Activated T-cell treated with anti-CD3 and anti-CD28 coated beads, Interleukin-2, amount 50 U/mL, for 72 hours (primary cell): ENCODE measurements around the gene PCID2. TPM values are rescaled to one million over a fixed set of nuclear protein-coding genes. Genes with fewer than 3 reads are reported as not detected.

Experiments
- ATAC-seq, 2 donors: fragments of 150-1000 bp; cut with Tn5 transposase; replicated peaks in 1 of 2; 2 replicates each; pipeline ENCODE4 v1.10.0; 2021; ENCODE audit warnings: moderate library complexity in 2 of 2, mild to moderate bottlenecking in 1 of 2
- DNase-seq, 2 donors: peaks; one replicate each; pipeline ENCODE4 v3.0.0; 2021 to 2022; ENCODE audit warnings: mixed read lengths in 1 of 2
- H3K27ac Mint-ChIP-seq: one replicate; pipeline ENCODE4 v1.8.0; 2022; ENCODE audit warnings: mild to moderate bottlenecking, moderate library complexity, mixed read lengths
- H3K27me3 Mint-ChIP-seq: one replicate; pipeline ENCODE4 v1.8.0; 2022; ENCODE audit warnings: low read depth, mixed read lengths
- H3K36me3 Mint-ChIP-seq, 2 donors: one replicate each; pipeline ENCODE4 v1.8.0; 2022; ENCODE audit warnings: mixed read lengths in 2 of 2, mild to moderate bottlenecking in 1 of 2; ENCODE audit not compliant: insufficient read depth in 2 of 2
- H3K4me1 Mint-ChIP-seq: one replicate; pipeline ENCODE4 v1.8.0; 2022; ENCODE audit warnings: low read depth, mixed read lengths
- H3K4me3 Mint-ChIP-seq, 2 donors: one replicate each; pipeline ENCODE4 v1.8.0; 2022; ENCODE audit warnings: mild to moderate bottlenecking in 2 of 2, mixed read lengths in 2 of 2, moderate library complexity in 2 of 2
- H3K9me3 Mint-ChIP-seq, 2 donors: one replicate each; pipeline ENCODE4 v1.8.0; 2022; ENCODE audit warnings: mixed read lengths in 2 of 2
- total RNA-seq, 2 donors: library from RNA; stranded (reverse); gene quantifications; one replicate each; pipeline ENCODE4 v1.2.3, GENCODE V29; 2022

The PCID2 gene
- total RNA-seq, 2 donors from 2014 or later, result 76.8 to 83.1 TPM

DNA sequence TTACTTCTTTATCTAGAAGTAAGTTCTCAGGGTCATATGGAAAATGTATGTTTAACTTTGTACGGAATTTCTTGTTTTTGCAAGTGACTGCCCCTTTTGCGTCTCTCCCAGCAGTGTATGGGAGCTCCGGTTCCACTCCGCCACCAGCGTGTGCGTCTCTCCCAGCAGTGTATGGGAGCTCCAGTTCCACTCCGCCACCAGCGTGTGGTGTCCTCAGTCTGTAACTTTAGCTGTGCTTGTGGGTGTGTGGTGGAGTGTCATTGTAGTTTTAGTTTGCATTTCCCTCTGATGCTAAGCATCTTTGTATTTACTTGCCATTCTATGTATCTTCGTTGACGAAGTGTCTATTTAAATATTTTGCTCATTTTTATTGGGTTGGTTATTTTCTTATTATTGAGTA, 3.3 kb upstream of the PCID2 start:
- no peak for ATAC-seq
- DNase-seq, result peak in 1 of 2 donors; percentile 18
- Mint-ChIP-seq H3K4me1 (peaks cover 38% of the 10 kb centered on the region), H3K27me3 (no peaks in the 10 kb centered on the region), H3K27ac (peak overlapping the region; percentile 55), H3K36me3 (peaks cover 3 to 15% of the 10 kb centered on the region in 2 donors), H3K4me3 (peak overlapping the region; percentile 41 to 83), H3K9me3 (no peaks in the 10 kb centered on the region)

DNA sequence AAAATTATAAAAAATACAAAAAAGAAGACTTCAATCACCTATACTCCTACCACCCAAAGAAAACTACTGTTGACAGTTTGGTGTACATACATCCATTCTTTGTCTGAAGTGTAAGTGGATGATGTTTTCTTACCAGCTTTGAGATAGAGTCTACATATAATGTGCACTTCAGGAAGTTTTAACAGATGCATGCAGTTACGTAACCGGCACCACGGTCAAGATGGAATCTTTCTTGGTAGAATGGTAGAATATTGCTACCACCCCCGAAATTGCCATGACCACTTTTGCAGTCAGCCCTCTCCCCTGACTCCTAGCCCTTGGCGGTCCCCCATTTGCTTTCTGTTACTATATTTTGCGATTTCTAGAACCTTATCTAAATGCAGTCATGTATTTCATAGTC, 2.4 kb upstream of the PCID2 start:
- DNase-seq (no peak), ATAC-seq (no peak)
- Mint-ChIP-seq H3K27ac (no peak overlapping the region), H3K4me3 (peak overlapping the region; percentile 83 to 89), H3K4me1 (peaks cover 47% of the 10 kb centered on the region), H3K9me3 (no peaks in the 10 kb centered on the region), H3K27me3 (no peaks in the 10 kb centered on the region), H3K36me3 (peaks cover 3 to 15% of the 10 kb centered on the region in 2 donors)

DNA sequence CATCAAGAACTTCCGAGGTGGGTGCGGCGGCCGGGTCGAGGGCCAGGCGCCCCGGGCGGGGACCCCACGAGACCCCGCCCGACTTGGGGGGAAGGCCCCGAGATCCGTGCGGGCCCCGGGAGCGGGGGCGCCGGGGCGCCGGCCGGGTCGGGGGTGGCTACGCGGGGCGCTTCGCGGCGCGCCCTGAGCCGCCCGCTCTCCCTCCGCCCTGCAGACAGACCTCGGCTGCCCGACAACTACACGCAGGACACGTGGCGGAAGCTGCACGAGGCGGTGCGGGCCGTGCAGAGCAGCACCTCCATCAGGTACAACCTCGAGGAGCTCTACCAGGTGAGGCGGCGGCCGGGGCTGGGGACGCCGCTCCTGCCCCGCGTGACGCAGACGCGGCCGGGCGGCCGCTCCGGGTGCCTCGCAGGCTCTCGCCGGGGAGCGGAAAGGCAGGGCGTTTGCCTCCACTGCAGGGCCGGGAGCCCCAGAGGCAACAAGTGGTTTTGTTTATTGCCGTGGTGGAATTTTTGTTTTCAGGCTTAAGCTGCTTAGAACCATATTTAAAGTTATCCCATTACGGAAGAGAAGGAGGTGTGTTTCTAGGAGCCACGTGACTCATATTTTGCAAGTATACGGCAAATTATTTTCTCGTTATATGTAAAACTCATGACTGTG, 1.4 kb upstream of the PCID2 start:
- Mint-ChIP-seq H3K4me1 (peaks cover 56% of the 10 kb centered on the region), H3K4me3 (peak overlapping the region; percentile 83 to 89), H3K27ac (peak overlapping the region; percentile 78), H3K27me3 (no peaks in the 10 kb centered on the region), H3K9me3 (no peaks in the 10 kb centered on the region), H3K36me3 (peaks cover 5 to 16% of the 10 kb centered on the region in 2 donors)
- DNase-seq, result peak; percentile 73
- ATAC-seq, result peak; percentile 44 to 51

DNA sequence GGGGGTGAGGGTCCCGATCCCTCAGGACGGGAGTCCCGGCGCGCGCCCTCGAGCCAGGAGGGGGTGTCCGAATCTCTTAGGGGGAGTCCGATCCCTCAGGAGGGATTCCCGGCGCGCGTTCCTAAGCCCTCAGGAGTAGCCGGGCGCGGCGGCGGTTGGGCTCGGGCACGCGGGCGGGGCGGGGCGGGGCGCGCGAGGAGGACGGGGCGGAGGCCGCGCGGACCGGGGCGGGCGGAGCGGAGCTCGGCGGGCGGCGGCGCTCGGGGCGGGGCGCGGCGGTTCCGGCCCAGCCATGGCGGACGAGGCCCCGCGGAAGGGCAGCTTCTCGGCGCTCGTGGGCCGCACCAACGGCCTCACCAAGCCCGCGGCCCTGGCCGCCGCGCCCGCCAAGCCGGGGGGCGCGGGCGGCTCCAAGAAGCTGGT, 878 bp upstream of the PCID2 start, which contains the start of gene CUL4A:
CUL4A (plus strand) TSS at position 278 of the 423 bp plus-strand sequence; CDS start at position 293, 15 bp downstream.
- DNase-seq (peak; percentile 78 to 82), ATAC-seq (peak; percentile 65 to 69)
- no peaks in the 10 kb centered on the region for H3K27me3 Mint-ChIP-seq
- H3K4me3 Mint-ChIP-seq, result peak within 1 kb of the TSS; percentile 91 to 93
- H3K36me3 Mint-ChIP-seq, result peaks cover 5 to 17% of the 10 kb centered on the region in 2 donors
- H3K4me1 Mint-ChIP-seq, result peaks cover 59% of the 10 kb centered on the region
- no peaks in the 10 kb centered on the region for H3K9me3 Mint-ChIP-seq
- peak within 1 kb of the TSS; percentile 78 for H3K27ac Mint-ChIP-seq

DNA sequence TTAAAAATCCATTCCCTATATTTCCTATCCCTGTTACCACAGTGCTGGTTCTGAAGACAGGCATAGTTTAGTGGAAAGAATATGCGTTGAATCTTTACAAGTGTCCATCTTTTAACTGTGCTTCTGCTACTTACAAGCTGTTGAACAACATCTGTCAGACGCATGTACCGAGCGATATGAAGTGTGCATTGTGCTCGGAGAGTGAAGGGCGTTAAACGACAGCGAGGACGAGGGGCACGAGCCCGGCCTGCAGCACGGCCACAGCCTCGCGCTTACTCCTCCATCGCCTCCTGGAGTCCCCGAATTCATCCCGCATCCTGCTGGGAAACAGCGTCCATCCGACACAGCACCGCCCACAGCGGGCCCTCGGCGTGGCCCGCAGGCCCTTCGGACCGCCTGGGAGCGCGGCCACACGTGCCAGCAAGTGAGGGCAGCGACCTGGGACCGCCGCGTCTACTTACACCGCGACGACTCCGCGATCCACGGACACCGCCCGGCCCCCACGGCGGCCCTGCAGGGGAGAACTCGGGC, 514 bp downstream of the PCID2 start:
- Mint-ChIP-seq H3K9me3 (no peaks in the 10 kb centered on the region), H3K27me3 (no peaks in the 10 kb centered on the region), H3K4me1 (peaks cover 71% of the 10 kb centered on the region), H3K36me3 (peaks cover 5 to 17% of the 10 kb centered on the region in 2 donors), H3K4me3 (peak overlapping the region; percentile 91 to 93), H3K27ac (peak overlapping the region; percentile 79)
- no peak for DNase-seq
- ATAC-seq, result peak; percentile 1 to 10

DNA sequence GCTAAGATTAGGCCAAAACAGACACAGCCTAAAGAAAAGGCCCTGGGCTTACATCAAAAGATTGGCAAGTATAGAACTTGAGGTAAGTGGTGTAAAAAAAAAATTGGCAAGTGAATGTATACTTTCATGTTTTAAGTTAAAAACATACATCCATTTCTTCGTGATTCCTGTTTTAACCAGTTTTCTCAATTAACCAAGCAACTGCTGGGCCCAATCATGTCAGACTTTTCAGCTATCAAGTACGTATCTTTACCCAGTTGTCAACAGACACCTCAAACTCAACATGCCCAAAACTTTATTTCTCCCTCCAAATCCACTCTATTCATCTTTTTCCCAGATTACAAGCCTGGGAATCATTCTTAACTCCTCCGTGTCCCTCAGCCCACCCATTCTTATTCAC, 1.0 kb downstream of the PCID2 start:
- no peaks in the 10 kb centered on the region for H3K9me3 Mint-ChIP-seq
- H3K4me3 Mint-ChIP-seq, result peak overlapping the region; percentile 91 to 93
- DNase-seq (no peak), ATAC-seq (no peak)
- H3K27ac Mint-ChIP-seq, result peak overlapping the region; percentile 79
- no peaks in the 10 kb centered on the region for H3K27me3 Mint-ChIP-seq
- peaks cover 72% of the 10 kb centered on the region for H3K4me1 Mint-ChIP-seq
- peaks cover 5 to 17% of the 10 kb centered on the region in 2 donors for H3K36me3 Mint-ChIP-seq

DNA sequence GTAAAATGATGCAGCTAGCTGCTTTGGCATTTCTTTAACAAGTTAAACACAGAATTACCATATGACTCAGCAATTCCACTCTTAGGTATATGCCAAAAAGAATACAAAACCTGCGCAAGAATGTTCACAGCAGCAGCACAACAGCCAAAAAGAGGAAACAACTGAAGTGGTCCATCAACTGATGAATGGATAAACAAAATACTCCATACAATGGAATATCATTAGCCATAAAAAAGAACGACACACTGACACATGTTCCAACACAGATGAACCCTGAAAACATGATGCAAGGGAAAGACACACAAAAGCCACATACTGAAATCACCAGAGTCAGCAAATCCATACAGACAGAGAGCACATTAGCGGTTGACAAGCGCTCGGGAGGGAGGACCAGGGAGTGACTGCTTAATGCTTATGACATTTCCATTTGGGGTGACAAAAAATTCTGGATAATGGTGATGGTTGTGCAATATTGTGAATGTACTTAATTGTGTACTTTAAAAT, 3.0 kb downstream of the PCID2 start:
- Mint-ChIP-seq H3K9me3 (no peaks in the 10 kb centered on the region), H3K27me3 (no peaks in the 10 kb centered on the region), H3K4me1 (peaks cover 57% of the 10 kb centered on the region), H3K36me3 (peaks cover 3 to 5% of the 10 kb centered on the region in 2 donors), H3K4me3 (peak overlapping the region; percentile 91 to 93), H3K27ac (peak overlapping the region; percentile 93)
- no peak for ATAC-seq
- peak in 1 of 2 donors; percentile 26 for DNase-seq

DNA sequence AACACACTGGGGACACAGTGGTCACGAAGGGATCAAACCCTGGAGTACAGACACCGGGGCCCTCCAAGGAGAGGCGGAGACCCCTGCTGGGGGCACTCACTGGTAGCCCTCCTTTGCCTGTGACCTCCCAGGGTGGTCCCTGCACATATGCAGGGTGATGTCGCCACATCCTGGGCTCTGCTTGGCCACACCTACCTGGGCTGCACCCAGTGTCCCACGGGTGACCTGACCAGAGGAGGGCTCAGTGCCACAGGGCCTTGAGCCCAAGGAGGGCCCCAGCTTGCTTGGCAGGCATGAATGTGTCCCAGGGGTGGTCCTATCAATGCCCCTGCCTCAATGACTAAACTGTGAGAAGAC, 4.1 kb downstream of the PCID2 start:
- peak overlapping the region; percentile 62 for H3K27ac Mint-ChIP-seq
- DNase-seq, result no peak
- peaks cover 3 to 5% of the 10 kb centered on the region in 2 donors for H3K36me3 Mint-ChIP-seq
- no peaks in the 10 kb centered on the region for H3K9me3 Mint-ChIP-seq
- H3K4me1 Mint-ChIP-seq, result peaks cover 55% of the 10 kb centered on the region
- ATAC-seq, result no peak
- no peaks in the 10 kb centered on the region for H3K27me3 Mint-ChIP-seq
- H3K4me3 Mint-ChIP-seq, result no peak overlapping the region

DNA sequence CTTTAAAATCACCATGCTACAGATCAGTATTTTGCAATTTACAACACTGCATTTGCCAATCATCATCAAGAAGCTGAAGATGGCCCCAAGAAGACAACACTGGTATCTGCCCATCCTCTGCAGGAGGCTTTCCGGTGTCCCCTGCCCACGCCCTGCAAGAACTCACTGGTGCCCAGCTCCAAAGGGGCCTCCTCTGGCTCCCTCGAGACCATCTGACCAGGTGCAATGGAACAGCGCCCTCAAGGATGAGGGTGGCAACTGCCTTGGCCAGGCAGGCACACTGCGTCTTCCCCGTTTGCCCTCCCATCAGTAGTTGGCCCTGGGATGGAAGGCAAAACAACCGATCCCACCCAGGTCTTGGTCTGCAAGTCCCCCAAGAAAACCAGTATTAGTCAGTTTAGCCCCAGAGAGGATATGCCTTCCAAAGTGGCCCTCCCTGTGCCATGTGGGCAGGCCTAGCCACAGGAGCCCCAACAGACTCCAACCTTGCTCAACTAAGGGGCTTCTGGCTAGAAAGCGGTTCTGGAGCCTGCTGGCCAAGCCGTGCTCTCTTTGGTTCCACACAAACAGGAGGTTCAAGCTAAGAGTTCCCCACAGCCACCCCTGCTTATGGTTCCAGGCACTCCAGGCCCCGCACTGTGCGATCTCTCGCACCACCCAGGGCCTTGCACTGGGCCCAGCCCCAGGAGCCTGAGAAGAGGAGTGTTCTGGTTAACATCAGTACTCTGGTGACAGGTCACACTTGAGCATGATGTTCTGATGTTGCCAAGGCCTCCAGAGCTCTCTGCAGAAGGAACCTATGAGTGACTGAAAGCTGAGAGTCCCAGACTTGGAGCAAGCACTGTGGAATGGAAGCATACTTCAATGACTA, 4.7 kb downstream of the PCID2 start:
- H3K9me3 Mint-ChIP-seq, result no peaks in the 10 kb centered on the region
- H3K27me3 Mint-ChIP-seq, result no peaks in the 10 kb centered on the region
- no peak for DNase-seq
- no peak overlapping the region for H3K4me3 Mint-ChIP-seq
- peaks cover 55% of the 10 kb centered on the region for H3K4me1 Mint-ChIP-seq
- ATAC-seq, result no peak
- H3K36me3 Mint-ChIP-seq, result peaks cover 3 to 5% of the 10 kb centered on the region in 2 donors
- peak overlapping the region; percentile 62 for H3K27ac Mint-ChIP-seq

DNA sequence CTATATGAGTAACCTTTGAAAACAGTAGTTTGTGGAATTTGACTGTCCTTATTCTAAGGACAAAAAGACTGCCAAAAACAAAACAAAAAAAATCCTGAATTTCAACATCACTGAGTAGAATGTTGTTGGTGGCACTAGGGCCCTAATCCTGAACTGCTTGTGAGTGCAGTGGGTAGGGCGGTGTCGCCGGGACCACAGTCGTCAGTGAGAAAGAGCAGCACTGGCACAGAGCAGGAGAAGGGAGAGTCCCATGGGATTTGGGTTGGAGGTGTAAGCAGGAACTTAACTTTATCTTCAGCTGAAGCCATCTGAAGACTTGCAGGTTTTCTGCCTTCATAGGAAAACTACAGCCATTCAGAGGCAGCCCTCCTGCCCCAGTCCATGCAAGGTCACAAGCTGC, 5.6 kb downstream of the PCID2 start:
- ATAC-seq (no peak), DNase-seq (no peak)
- peak overlapping the region in 1 of 2 donors; percentile 28 for H3K4me3 Mint-ChIP-seq
- no peaks in the 10 kb centered on the region for H3K9me3 Mint-ChIP-seq
- peaks cover 3 to 5% of the 10 kb centered on the region in 2 donors for H3K36me3 Mint-ChIP-seq
- H3K27ac Mint-ChIP-seq, result peak overlapping the region; percentile 87
- H3K27me3 Mint-ChIP-seq, result no peaks in the 10 kb centered on the region
- H3K4me1 Mint-ChIP-seq, result peaks cover 54% of the 10 kb centered on the region

DNA sequence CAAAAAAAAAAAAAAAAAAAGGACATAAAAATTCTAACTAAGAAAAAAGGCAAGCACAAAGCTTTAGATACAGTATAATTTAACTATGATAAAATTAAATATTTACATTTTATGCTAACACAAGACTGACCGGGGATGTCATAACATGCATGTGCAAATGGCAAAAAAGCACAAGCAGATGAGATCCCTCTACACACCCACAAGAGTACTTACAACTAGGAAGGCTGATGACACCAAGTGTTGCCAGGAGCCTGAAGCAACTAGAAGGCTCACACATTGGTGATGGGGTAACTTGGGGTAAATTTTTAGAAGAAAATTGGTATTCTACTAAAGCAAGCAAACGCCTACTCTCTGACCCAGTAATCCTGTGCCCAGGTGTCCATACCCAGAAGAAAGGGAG, 6.7 kb downstream of the PCID2 start:
- no peak overlapping the region for H3K4me3 Mint-ChIP-seq
- H3K27me3 Mint-ChIP-seq, result no peaks in the 10 kb centered on the region
- H3K9me3 Mint-ChIP-seq, result no peaks in the 10 kb centered on the region
- ATAC-seq, result no peak
- H3K36me3 Mint-ChIP-seq, result peaks cover 4 to 6% of the 10 kb centered on the region in 2 donors
- H3K27ac Mint-ChIP-seq, result no peak overlapping the region
- H3K4me1 Mint-ChIP-seq, result peaks cover 43% of the 10 kb centered on the region
- DNase-seq, result no peak

DNA sequence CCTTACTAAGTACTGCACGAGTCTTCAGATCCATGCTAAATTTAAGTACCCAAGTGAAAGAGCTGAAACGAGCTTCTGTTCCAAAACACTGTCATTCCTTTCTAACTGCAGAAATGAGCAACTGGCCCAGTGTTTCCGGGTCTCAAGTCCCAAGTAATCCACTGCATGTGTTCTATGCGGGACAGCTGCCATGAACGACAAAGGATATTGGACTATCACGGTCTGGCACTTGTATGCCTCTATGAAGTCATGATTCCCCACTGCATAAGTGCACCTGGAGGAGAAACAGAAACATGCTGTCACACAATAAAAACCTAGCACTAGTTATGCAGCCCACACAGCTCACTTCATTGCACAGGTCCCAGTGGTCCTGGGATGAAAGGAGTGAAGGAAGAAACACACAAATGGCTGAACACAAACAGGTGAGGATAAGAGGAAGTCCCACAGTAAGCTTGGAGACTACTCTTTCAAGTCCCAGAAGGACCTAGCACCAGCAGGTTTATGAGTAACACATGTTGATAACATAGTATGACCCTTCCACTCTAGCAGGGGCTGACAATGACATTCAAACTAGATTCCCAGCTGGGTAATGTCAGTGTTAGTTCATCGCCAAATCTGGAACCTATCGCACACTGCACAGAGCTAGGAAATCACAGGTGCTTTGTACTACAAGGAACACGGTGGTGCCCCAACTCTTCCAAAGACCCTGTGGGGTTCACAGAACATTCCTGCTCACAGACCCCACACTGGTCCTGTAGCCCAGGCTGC, 11.3 kb downstream of the PCID2 start:
- H3K4me1 Mint-ChIP-seq, result peaks cover 1% of the 10 kb centered on the region
- ATAC-seq (no peak), DNase-seq (no peak)
- no peak overlapping the region for H3K27ac Mint-ChIP-seq
- no peaks in the 10 kb centered on the region for H3K9me3 Mint-ChIP-seq
- no peak overlapping the region for H3K4me3 Mint-ChIP-seq
- H3K36me3 Mint-ChIP-seq, result peaks cover 4 to 8% of the 10 kb centered on the region in 2 donors
- H3K27me3 Mint-ChIP-seq, result no peaks in the 10 kb centered on the region
